GM18517 (cell line): Measurements from ENCODE around the gene LRMDA.

Experiments used
- ATAC-seq: cut with Tn5 transposase; IDR thresholded peaks from one replicate; pipeline ENCODE4 v1.9.1; 2021; ENCODE audit warnings: mild to moderate bottlenecking, moderate library complexity; ENCODE audit not compliant: unreplicated experiment

Gene LRMDA

GRCh38 chr10:75632805-75633462 lies 201.5 kb downstream of the LRMDA start:
- ATAC-seq = no peak

GRCh38 chr10:75633568-75633967 lies 202.1 kb downstream of the LRMDA start:
- ATAC-seq = no peak

- no peak for ATAC-seq
Observed at GRCh38 chr10:75634947-75635346, 203.5 kb downstream of the LRMDA start.

GRCh38 chr10:75638752-75639151 lies 207.3 kb downstream of the LRMDA start:
- no peak for ATAC-seq

GRCh38 chr10:75639736-75640135 lies 208.3 kb downstream of the LRMDA start:
- ATAC-seq = no peak

- ATAC-seq = no peak
Observed at GRCh38 chr10:75640381-75640780, 209.0 kb downstream of the LRMDA start.

- ATAC-seq = no peak
Observed at GRCh38 chr10:75640803-75641202, 209.4 kb downstream of the LRMDA start.

- ATAC-seq = no peak
Observed at GRCh38 chr10:75643405-75643804, 212.0 kb downstream of the LRMDA start.

- ATAC-seq = no peak
Observed at GRCh38 chr10:75643944-75644692, 212.7 kb downstream of the LRMDA start.

GRCh38 chr10:75645704-75646103 lies 214.3 kb downstream of the LRMDA start:
- no peak for ATAC-seq

- no peak for ATAC-seq
Observed at GRCh38 chr10:75646218-75646915, 214.9 kb downstream of the LRMDA start.

- no peak for ATAC-seq
Observed at GRCh38 chr10:75646916-75647315, 215.5 kb downstream of the LRMDA start.

GRCh38 chr10:75647675-75648074 lies 216.3 kb downstream of the LRMDA start:
- no peak for ATAC-seq

- ATAC-seq = no peak
Observed at GRCh38 chr10:75648351-75648750, 216.9 kb downstream of the LRMDA start.

- ATAC-seq = no peak
Observed at GRCh38 chr10:75648854-75649253, 217.4 kb downstream of the LRMDA start.

- ATAC-seq = no peak
Observed at GRCh38 chr10:75649466-75649865, 218.0 kb downstream of the LRMDA start.

- ATAC-seq = no peak
Observed at GRCh38 chr10:75650648-75651047, 219.2 kb downstream of the LRMDA start.

GRCh38 chr10:75651417-75651816 lies 220.0 kb downstream of the LRMDA start:
- ATAC-seq = no peak

- no peak for ATAC-seq
Observed at GRCh38 chr10:75652146-75652740, 220.8 kb downstream of the LRMDA start.

GRCh38 chr10:75653761-75654160 lies 222.3 kb downstream of the LRMDA start:
- ATAC-seq = no peak

GRCh38 chr10:75654171-75654771 lies 222.8 kb downstream of the LRMDA start:
- no peak for ATAC-seq
